Measurements from ENCODE around the gene NOTCH4. TPM values are rescaled to one million over a fixed set of nuclear protein-coding genes. Genes with fewer than 3 reads are reported as not detected.

Gene NOTCH4
- total and polyA plus RNA-seq, 2 donors (not counting 3 experiments of a cell fraction or from before 2014, with no cell fraction given): 41.7 to 114 TPM

DNA sequence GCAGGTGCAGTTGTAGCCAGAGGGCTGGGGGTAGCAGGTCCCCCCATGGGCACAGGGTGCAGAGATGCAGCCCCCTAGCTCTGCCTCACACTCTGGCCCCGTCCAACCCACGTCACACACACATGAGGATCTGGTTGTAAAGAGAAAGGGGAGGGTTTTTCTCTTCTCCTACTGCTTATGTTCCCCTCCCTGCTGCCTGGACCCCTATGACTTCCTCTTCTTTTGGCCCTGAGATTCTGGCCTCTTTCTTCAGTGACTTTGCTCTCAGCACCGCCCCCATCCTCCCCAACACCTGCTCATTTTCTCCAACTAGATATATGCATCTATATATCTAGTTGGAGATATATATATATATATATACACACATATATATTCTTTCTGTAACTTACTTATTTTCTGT, 9.7 kb downstream of the NOTCH4 start:
- Histone ChIP-seq H4K20me1 (replicated peaks; ENCODE audit: control insufficient read depth, extremely low read depth, insufficient read depth, low read length) (no peaks in the 10 kb centered on the region), H3K27me3 (ENCODE audit: control insufficient read depth in 2 of 2, insufficient read depth in 2 of 2, low read length in 2 of 2) (no peaks in the 10 kb centered on the region), H3K79me2 (ENCODE audit: control insufficient read depth, insufficient read depth, low read length) (no peaks in the 10 kb centered on the region), H3K9ac (replicated peaks; ENCODE audit: extremely low read depth, insufficient read depth, low read length) (no peak overlapping the region), H3K4me2 (ENCODE audit: insufficient read depth, low read length) (no peak overlapping the region), H3K9me3 (replicated peaks; ENCODE audit: control insufficient read depth, insufficient read depth, low read length) (no peaks in the 10 kb centered on the region), H2AFZ (ENCODE audit: low read depth, low read length) (no peak overlapping the region), H3K4me3 (replicated peaks in 1 of 3; ENCODE audit: insufficient read depth in 1 of 3, low read depth in 1 of 3, low read length in 3 of 3) (no peak overlapping the region), H3K36me3 (ENCODE audit: control insufficient read depth in 2 of 2, extremely low read depth in 1 of 2, insufficient read depth in 2 of 2, low read length in 2 of 2) (peaks cover 14 to 18% of the 10 kb centered on the region in 2 experiments), H3K9me1 (replicated peaks; ENCODE audit: control insufficient read depth, extremely low read depth, insufficient read depth, low read length) (no peaks in the 10 kb centered on the region), H3K27ac (ENCODE audit: insufficient read depth, low read depth, low read length) (no peak overlapping the region), H3K4me1 (ENCODE audit: control insufficient read depth, extremely low read depth, insufficient read depth, low read length) (no peaks in the 10 kb centered on the region)
- FAIRE-seq (no peak), DNase-seq (ENCODE audit: low read depth, low spot score) (no peak)
- no TSS peak for BruUV-seq (replicated peaks)
- dilution Hi-C loops (cut with MboI; ENCODE audit: extremely low pct_ligation_motif_present, low sequenced_read_pairs): no loop called here
- CTCF ChIA-PET: interaction anchor here (1.0 kb wide), 1 partner anchor 19 kb away, joined by 3 read pairs; no protein-coding TSS in a partner anchor
- intact Hi-C loops (cut with micrococcal nuclease): no loop called here
- TF ChIP-seq JUN (IDR thresholded peaks at IDR 0.05; ENCODE audit: borderline replicate concordance, insufficient read depth, insufficient read length, low read depth): no peak
- TF ChIP-seq MYC (IDR thresholded peaks at IDR 0.05; ENCODE audit: low read depth, low read length): no peak
- TF ChIP-seq FOS (IDR thresholded peaks at IDR 0.05; ENCODE audit: borderline replicate concordance, insufficient read depth, low read length): no peak
- no peak for TF ChIP-seq POLR2A (IDR thresholded peaks at IDR 0.05; ENCODE audit: low read depth, low read length)
- no peak for TF ChIP-seq GATA2 (IDR thresholded peaks at IDR 0.05; ENCODE audit: insufficient read depth, insufficient read length, low read depth, low read length)
- no peak for TF ChIP-seq POLR2AphosphoS5 (IDR thresholded peaks at IDR 0.05; ENCODE audit: insufficient read depth, low read depth, low read length)
- no peak for TF ChIP-seq EZH2 (IDR thresholded peaks at IDR 0.05; ENCODE audit: borderline replicate concordance, low read depth, low read length, severe bottlenecking)
- TF ChIP-seq, protein P1, sequence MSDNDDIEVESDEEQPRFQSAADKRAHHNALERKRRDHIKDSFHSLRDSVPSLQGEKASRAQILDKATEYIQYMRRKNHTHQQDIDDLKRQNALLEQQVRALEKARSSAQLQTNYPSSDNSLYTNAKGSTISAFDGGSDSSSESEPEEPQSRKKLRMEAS (IDR thresholded peaks at IDR 0.05; ENCODE audit: insufficient read depth, insufficient read length): no peak
- TF ChIP-seq, protein P2, sequence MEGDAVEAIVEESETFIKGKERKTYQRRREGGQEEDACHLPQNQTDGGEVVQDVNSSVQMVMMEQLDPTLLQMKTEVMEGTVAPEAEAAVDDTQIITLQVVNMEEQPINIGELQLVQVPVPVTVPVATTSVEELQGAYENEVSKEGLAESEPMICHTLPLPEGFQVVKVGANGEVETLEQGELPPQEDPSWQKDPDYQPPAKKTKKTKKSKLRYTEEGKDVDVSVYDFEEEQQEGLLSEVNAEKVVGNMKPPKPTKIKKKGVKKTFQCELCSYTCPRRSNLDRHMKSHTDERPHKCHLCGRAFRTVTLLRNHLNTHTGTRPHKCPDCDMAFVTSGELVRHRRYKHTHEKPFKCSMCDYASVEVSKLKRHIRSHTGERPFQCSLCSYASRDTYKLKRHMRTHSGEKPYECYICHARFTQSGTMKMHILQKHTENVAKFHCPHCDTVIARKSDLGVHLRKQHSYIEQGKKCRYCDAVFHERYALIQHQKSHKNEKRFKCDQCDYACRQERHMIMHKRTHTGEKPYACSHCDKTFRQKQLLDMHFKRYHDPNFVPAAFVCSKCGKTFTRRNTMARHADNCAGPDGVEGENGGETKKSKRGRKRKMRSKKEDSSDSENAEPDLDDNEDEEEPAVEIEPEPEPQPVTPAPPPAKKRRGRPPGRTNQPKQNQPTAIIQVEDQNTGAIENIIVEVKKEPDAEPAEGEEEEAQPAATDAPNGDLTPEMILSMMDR (IDR thresholded peaks at IDR 0.05; ENCODE audit: extremely low read depth in 1 of 2, insufficient read depth in 1 of 2, low read depth in 1 of 2, low read length in 2 of 2): no peak
- POLR2A ChIA-PET: no interaction called here

All from endothelial cell of umbilical vein (primary cell).